ENCODE results near the gene MSRB3. TPM values are rescaled to one million over a fixed set of nuclear protein-coding genes. Genes with fewer than 3 reads are reported as not detected.
"Not testable (repeated sequence)": the region's sequence is repeated elsewhere in the genome, so short reads cannot be mapped to it uniquely, and the experiment has no call there.

Gene MSRB3
- total RNA-seq, 2 donors from 2014 or later: 299 to 329 TPM

DNA sequence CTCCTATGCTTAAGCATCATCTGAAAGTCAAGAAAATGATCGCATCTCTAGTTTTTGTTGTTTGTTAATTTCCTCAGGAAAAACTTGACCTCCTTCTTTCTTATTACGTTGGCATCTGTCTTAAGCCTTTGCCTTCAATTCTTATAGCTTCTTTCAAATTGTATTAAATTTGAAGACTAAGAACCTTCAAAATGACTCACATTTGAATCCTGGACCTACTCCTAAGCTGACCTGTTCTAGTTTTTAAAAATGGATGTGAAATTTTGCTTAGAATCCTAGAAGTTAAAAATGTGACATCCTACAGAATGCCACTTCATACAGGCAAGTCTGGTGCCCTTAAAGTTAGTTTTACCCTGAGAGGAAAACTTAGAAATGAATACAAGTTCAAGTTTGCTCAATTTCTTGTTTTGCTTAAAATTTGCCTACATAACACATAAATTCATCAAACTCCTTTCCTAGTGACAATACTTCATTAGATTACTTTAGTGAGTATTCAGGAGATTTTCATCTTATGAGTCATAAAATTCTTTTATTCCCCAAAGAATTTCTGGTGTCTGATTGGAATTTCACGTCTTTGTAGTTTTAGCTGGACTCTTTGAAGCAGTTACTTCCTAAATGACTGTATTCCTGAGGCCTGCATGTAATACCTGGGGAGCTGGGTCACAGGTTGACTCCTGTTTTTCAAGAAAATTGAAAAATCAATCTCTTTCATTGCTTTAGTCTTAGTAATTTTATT lies 152.3 kb downstream of the MSRB3 start:
- DNase-seq (ENCODE audit: low spot score): no peak
- intact Hi-C loops (cut with DNase I): no loop called here

DNA sequence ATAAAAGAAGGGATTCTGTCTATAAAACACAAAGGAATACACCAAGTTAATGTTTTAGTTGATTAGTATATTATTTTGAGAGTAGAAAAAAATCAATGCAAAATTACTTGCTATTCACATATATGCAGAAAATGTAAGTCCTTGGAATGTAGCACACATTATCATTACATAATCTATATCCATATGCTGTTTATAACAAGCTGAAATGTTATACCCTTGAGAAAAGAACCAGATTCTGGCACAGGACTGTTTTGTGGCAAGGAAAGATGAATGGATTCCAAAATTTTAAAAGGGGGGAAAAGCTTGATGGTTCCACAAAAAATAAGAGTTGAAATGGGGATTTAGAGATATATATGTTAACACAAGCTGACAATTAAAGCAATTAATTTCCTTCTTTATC lies 153.6 kb downstream of the MSRB3 start:
- intact Hi-C loops (cut with DNase I): no loop called here
- DNase-seq (ENCODE audit: low spot score): no peak

DNA sequence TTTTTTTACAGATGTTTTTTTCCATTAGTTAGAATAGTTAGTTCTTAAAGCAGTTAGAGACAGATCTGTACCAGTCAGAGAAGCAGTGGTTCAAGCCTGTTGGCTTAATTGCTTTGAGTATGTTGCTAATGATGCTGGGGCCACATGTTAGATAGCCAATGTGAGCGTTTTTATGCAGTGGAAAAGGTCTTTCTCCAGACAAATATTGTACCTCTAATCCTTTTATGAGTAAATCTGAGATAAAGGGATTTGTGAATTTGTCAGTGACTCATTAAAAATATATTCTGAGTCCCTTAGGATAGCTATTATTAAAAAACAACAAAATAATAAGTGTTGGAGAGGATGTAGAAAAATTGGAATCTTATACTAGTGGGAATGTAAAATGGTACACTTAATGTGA lies 154.2 kb downstream of the MSRB3 start:
- intact Hi-C loops (cut with DNase I): no loop called here
- no peak for DNase-seq (ENCODE audit: low spot score)

DNA sequence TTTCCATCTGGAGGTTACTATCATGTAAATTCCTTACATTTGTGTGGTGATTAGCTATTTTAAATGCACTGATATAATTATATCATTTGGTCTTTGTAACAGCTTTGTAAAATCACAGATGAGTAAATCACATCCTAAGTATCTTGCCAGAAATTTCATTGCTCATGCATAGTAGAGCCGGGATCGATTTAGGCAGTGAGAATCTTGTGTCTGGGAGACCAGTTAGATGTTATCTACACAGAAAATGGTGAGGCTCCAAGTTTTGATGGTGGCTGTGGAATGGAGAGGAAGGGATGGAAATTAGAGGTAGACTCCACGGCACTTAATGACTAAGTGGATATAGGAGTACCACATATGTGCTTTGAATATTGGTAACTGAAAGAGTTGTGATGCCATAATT lies 156.3 kb downstream of the MSRB3 start:
- intact Hi-C loops (cut with DNase I): no loop called here

DNA sequence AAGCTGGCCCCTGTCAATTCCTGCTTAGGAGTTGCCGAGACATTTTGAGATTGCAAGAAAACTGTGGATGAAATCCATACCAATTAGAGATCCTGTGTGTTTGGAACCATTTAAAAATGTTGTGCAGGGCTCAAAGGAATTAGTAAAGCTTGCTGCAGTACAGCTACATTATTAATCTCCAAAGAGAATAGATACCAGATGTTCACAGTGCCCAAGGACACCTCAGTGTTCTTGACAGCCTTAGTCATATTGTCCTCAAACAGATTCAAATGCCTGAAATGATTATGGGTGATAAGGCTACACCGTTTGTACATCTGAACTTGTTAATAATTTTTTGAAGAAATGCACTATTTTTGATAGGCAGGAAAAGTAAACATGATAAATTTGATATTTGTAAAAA lies 164.6 kb downstream of the MSRB3 start:
- DNase-seq (ENCODE audit: low spot score): no peak
- intact Hi-C loops (cut with DNase I): no loop called here

More for the DNA sequence above, 156.3 kb downstream of the MSRB3 start:
- DNase-seq (ENCODE audit: low spot score): no peak

DNA sequence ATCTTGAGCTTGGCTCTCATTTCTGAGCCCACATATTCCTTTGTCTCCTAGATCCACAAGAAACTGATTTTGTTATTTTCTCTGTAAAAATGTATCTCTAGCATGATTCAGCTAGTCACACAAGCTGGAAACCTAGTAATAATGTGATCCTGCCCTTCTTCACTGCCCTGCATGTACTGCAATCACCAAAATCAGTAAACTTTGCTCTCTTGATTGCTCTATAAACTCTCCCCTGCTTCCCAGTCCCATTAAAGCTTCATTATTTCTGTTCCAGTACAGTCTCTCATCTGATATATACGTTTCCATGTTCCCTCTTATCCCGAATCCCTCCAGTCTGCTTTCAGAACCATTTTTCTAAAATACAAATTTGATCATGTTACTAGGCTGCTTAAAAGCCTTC lies 166.5 kb downstream of the MSRB3 start:
- intact Hi-C loops (cut with DNase I): no loop called here
- no peak for DNase-seq (ENCODE audit: low spot score)

DNA sequence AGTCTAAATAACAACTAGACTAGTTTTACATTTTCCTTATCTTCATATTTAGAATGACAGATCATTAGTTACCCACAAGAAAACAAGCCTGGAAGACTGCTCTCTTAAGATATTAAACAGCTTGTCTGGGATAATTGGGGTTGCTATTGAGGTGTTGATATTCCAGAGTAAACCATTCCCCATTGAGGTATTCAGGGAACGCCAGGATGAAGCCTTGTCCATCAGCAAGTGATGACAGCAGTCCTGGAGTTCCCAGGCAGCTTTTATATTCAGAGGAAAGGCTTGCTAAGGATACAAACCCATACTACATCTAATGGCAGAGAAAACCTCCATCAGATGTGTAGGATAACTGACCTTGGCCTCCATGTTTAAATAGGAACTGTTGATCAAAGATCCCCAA lies 168.4 kb downstream of the MSRB3 start:
- DNase-seq (ENCODE audit: low spot score): no peak

DNA sequence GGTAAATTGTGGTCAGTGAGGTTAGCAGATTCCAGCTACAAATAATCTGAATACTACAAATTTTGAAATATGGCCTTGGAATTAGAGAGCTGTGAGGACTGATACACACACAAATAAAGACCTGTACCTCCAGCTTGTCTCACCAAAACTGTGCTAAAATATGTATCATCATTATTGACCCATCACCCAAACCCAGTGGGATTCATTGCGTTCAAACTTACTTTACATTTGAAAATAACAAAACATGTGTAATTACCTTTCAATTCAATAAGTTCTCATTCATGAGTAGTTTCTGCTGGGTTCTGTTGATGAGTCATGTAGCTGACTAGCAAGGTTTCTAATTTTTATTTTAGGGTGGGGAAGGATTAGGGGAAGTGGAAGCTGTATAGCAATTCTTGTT lies 170.9 kb downstream of the MSRB3 start:
- DNase-seq (ENCODE audit: low spot score): no peak
- intact Hi-C loops (cut with DNase I): no loop called here

More for the DNA sequence above, 168.4 kb downstream of the MSRB3 start:
- intact Hi-C loops (cut with DNase I): no loop called here

DNA sequence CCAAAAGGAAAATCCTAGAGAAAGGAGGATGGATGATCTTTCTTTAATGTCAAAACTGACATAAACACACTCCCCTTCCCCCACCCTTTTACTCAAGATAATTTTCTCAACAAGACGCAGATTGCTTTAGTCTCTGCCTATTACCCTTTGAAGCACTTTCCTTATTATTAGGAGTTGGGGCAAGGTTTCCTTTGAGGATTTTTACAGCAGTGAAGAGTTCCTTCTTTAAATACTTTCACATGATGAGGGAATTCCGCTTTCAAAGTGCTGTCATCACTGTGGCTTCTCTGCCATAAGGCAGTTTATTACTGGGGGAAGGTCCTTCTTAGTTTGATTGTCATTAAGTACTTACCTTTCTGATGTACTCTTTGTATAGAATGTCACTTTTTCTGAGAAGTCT lies 172.1 kb downstream of the MSRB3 start:
- intact Hi-C loops (cut with DNase I): no loop called here
- DNase-seq (ENCODE audit: low spot score): no peak

DNA sequence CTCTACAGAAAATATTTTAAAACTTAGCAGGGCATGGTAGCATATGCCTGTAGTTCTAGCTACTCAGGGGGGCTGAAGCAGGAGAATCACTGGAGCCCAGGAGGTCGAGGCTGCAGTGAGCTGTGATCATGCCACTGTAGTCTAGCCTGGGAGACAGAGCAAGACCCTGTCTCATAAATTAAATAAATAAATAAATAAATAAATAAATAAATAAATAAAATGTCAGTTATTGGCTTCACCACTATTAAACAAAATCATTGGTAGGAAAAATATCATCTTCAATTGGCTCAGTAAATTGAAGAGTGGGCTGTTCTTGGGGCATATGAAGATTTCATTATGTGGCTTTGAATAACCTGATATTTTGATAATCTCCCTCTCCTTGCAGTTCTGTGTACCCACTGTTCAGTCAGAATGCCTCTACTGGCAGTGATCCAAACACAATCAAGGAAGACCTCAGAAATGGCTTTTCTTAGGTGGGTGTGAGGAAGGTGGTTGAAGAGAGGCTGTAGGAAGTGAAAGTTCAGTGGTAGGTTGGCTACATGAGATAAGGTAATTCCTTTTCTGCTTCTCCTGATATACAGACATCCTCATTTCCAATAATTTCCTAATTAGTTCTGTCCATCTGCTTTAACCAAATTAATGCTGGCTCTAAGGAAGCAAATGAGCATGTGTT lies 175.8 kb downstream of the MSRB3 start:
- intact Hi-C loops (cut with DNase I): no loop called here
- no peak for DNase-seq (ENCODE audit: low spot score)

DNA sequence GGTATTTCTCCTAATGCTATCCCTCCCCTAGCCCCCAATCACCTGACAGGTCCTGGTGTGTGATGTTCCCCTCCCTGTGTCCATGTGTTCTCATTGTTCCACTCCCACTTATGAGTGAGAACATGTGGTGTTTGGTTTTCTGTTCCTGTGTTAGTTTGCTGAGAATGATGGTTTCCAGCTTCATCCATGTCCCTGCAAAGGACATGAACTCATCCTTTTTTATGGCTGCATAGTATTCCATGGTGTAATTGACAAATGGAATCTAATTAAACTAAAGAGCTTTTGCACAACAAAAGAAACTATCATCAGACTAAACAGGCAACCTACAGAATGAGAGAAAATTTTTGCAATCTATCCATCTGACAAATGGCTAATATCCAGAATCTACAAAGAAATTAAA lies 178.9 kb downstream of the MSRB3 start:
- intact Hi-C loops (cut with DNase I); DNase-seq (ENCODE audit: low spot score): not testable (repeated sequence)

DNA sequence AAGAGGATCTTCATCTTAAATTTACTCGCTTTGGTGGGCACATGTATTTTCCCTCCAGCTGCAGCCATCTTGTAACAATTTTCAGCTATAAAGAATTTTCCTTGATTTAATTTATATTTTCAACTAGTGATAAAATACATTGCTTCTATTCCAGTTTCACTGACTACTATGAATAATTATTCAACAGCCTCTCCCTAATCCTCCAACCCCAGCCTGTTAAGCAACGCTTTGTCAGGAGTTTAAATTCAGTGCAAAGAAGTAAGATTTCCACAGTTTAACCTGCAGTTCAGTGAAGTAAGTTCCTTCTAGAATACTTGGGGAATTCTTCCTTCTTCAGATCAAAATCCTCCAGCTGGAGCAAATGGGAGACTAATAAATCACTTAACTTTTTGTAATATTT lies 180.2 kb downstream of the MSRB3 start:
- intact Hi-C loops (cut with DNase I): no loop called here
- no peak for DNase-seq (ENCODE audit: low spot score)

DNA sequence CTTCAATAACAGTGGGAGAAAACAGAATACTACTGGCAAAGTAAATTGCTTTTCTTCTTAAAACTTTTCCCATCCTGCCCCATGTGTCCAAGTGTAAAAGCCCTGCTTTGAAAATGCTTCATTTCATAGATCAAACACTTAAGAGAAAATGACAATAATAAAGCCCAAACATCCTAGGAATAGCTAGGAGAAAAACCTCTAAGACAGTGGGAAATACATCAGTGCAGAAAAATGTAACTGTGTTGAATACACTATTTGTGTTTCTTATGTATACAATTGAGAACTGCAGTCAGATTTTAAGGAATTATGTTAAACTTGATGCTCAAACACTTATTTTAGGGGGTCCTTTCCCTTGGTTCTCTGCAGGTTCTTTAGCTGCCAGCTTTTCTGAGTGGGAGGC lies 181.1 kb downstream of the MSRB3 start:
- DNase-seq (ENCODE audit: low spot score): no peak
- intact Hi-C loops (cut with DNase I): no loop called here

DNA sequence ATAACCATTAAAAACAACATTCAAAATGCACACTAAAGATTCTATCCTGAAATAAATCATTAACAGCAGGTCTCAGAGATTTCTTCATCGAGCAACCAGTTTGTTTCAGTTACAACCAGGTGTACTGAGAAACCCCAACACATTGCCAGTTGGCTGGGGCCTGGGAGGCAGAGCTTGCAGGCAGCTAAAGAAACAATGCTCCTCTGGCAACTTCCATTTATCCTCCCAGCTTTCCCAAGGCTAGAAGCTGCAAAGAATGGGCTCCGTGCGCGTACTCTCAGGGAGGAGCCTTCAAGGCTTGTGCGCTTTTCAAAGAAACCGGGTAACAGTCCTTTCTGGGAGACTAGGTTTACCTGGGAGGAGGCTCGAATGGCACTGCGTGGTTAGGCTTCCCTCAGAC lies 181.6 kb downstream of the MSRB3 start:
- intact Hi-C loops (cut with DNase I): no loop called here
- no peak for DNase-seq (ENCODE audit: low spot score)

DNA sequence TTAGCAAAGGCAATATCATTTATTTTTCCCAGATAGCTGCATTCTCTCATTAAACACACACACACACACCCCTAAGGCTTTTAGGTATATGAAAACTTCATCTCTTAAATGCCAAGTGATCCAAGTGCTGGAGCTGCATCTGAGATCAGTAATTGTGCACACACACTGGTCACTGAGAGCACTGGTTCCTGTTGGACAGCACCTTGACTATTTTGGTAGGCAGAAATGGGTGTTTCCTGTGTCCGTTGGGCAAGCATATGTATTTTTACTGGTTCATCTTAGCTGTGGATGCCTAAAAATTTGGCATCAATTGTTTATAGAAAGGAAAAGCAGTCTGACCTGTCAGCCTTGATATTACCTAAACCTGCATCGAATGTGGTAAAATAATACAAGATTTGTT lies 182.5 kb downstream of the MSRB3 start:
- DNase-seq (ENCODE audit: low spot score): no peak
- intact Hi-C loops (cut with DNase I): no loop called here

DNA sequence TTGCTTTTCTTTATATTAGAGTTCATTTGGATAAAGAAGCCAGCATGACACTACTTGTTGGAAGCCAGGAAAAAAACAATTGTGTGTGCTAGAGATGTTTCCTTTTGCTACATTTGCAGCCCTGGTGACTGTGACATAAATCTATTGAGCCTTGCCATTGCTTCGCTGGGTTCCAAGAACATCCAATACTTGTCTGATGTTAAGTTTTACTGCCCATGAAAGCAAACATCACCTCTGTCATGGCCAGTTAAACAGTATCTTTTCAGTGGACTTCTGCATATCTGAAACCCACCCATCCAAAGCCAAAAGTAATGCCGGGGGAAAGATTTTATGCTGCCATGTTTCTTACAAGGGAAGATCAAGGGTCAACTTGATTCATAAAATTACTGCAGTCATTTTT lies 184.0 kb downstream of the MSRB3 start:
- no peak for DNase-seq (ENCODE audit: low spot score)
- intact Hi-C loops (cut with DNase I): no loop called here

DNA sequence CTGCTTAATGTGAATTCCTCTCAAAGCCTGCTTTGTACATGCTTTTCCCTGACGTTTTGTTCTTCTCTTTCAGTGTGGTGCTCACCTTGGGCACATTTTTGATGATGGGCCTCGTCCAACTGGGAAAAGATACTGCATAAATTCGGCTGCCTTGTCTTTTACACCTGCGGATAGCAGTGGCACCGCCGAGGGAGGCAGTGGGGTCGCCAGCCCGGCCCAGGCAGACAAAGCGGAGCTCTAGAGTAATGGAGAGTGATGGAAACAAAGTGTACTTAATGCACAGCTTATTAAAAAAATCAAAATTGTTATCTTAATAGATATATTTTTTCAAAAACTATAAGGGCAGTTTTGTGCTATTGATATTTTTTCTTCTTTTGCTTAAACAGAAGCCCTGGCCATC lies 184.6 kb downstream of the MSRB3 start:
- intact Hi-C loops (cut with DNase I): no loop called here

DNA sequence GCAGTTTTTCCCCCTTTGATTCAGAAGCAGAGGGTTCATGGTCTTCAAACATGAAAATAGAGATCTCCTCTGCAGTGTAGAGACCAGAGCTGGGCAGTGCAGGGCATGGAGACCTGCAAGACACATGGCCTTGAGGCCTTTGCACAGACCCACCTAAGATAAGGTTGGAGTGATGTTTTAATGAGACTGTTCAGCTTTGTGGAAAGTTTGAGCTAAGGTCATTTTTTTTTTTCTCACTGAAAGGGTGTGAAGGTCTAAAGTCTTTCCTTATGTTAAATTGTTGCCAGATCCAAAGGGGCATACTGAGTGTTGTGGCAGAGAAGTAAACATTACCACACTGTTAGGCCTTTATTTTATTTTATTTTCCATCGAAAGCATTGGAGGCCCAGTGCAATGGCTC lies 185.1 kb downstream of the MSRB3 start:
- intact Hi-C loops (cut with DNase I): no loop called here

More for the DNA sequence above, 184.6 kb downstream of the MSRB3 start:
- no peak for DNase-seq (ENCODE audit: low spot score)

DNA sequence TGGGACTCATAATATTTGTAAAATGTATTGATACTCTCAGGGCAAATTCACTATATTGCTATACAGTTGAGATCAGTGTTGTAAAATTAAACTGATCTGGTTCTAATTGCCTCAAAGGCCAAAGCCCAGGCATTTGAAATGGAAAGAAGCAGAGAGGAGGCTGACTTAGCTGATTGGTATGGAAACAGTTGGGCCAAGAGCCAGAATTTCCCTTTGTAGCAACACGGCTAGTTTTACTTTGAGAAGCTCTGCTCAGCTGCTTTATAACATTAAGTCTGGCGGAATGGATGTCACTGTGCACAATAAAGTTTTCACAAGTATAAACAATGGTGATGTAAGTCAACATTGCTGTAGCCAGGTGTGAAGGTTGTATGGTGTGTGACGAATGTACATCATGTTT lies 186.4 kb downstream of the MSRB3 start:
- intact Hi-C loops (cut with DNase I): no loop called here

More for the DNA sequence above, 185.1 kb downstream of the MSRB3 start:
- no peak for DNase-seq (ENCODE audit: low spot score)

DNA sequence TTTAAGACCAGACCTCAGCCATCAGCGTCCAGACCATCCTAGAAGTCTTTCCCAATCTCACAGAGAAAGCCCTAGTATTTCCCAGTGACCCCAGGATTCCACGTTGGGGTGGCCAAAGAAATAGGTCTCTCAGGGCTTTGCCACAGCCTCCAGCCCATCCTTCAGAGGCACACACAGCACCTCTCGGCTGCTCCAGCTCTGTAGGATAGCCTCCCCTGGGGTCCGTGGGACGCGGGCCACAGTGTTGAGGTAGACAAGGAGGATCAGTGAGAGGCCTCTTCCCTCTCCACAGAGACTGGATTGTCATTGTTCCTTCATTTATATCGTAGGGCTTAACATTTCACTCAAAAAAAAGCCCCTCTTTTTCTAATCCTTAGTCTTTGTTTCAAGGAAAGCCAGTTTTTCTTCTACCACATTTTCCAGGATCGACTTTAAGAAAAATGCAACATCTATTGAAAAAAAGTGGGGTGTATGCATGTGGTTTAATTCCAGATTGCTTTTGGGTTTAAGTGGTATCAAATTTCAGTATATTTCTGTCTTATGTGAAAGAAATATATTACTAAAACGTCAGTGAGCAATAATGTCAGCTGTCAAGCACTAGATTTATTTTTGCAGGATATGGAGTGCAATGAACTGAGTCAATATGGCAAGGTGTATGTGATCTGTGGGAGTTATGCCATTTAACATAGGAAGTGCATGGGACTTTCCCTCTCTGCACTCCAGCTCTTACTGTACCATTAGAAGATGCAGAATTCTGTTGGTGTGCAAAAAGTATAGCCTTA lies 187.5 kb downstream of the MSRB3 start:
- intact Hi-C loops (cut with DNase I): no loop called here

More for the DNA sequence above, 186.4 kb downstream of the MSRB3 start:
- no peak for DNase-seq (ENCODE audit: low spot score)

More for the DNA sequence above, 187.5 kb downstream of the MSRB3 start:
- no peak for DNase-seq (ENCODE audit: low spot score)
